OCI-LY7 (cell line): Measurements from ENCODE around the gene NBL1.

Experiments used
- CTCF ChIP-seq: fragments of 200-600 bp; sonication (generic); conservative IDR thresholded peaks from 2 replicates; pipeline ENCODE4 v1.5.1; 2014; ENCODE audit warnings: mild to moderate bottlenecking, antibody characterized with exemption, low read length, moderate library complexity, mixed read lengths
- EZH2phosphoT487 ChIP-seq: fragments of 200-600 bp; sonication (generic); IDR thresholded peaks from 2 replicates; pipeline ENCODE4 v1.6.1; 2018; ENCODE audit warnings: low read depth, borderline replicate concordance, mild to moderate bottlenecking, mixed run types, antibody characterized with exemption, low read length, moderate library complexity, mixed read lengths

- TF ChIP-seq CTCF (no peak), EZH2phosphoT487 (no peak)
Measured at GRCh38 chr1:19685994-19686393, 41.9 kb downstream of the NBL1 start.
